GM23248 (cell line): Measurements from ENCODE around the gene RRAGA. TPM values are rescaled to one million over a fixed set of nuclear protein-coding genes. Genes with fewer than 3 reads are reported as not detected.
"Not testable (repeated sequence)": the region's sequence is repeated elsewhere in the genome, so short reads cannot be mapped to it uniquely, and the experiment has no call there.

ENCODE experiments used
- DNase-seq: peaks from one replicate; pipeline ENCODE4 v3.0.0-alpha.2; 2015
- H2AFZ ChIP-seq: fragments of 200-600 bp; sonication (generic); 2 replicates; pipeline ENCODE4 v1.6.1; 2016; ENCODE audit warnings: antibody characterized with exemption
- H3F3A ChIP-seq: fragments of 200-600 bp; sonication (generic); 2 replicates; pipeline ENCODE4 v1.6.1; 2016; ENCODE audit warnings: mild to moderate bottlenecking, antibody characterized with exemption, mixed run types; ENCODE audit not compliant: insufficient read depth
- H3K27ac ChIP-seq: fragments of 200-600 bp; sonication (generic); 2 replicates; pipeline ENCODE4 v1.5.1; 2016; ENCODE audit warnings: mild to moderate bottlenecking
- H3K27me3 ChIP-seq: fragments of 200-600 bp; sonication (generic); replicated peaks from 2 replicates; pipeline ENCODE4 v1.6.1; 2016; ENCODE audit warnings: mild to moderate bottlenecking; ENCODE audit not compliant: insufficient read depth
- H3K36me3 ChIP-seq: fragments of 200-600 bp; sonication (generic); 2 replicates; pipeline ENCODE4 v1.6.1; 2016; ENCODE audit warnings: low read depth, mild to moderate bottlenecking
- H3K4me1 ChIP-seq: fragments of 200-600 bp; sonication (generic); 2 replicates; pipeline ENCODE4 v1.6.1; 2016; ENCODE audit warnings: mild to moderate bottlenecking; ENCODE audit not compliant: insufficient read depth
- H3K4me2 ChIP-seq: fragments of 200-600 bp; sonication (generic); one replicate; pipeline ENCODE4 v1.6.1; 2016; ENCODE audit warnings: mild to moderate bottlenecking; ENCODE audit not compliant: unreplicated experiment
- H3K4me3 ChIP-seq: fragments of 200-600 bp; sonication (generic); 2 replicates; pipeline ENCODE4 v1.5.1; 2016; ENCODE audit warnings: mild to moderate bottlenecking
- H3K79me2 ChIP-seq: fragments of 200-600 bp; sonication (generic); 2 replicates; pipeline ENCODE4 v1.6.1; 2016; ENCODE audit warnings: mild to moderate bottlenecking; ENCODE audit not compliant: insufficient read depth
- H3K9ac ChIP-seq: fragments of 200-600 bp; sonication (generic); 2 replicates; pipeline ENCODE4 v1.6.1; 2016; ENCODE audit warnings: mild to moderate bottlenecking
- H3K9me2 ChIP-seq: fragments of 200-600 bp; sonication (generic); 2 replicates; pipeline ENCODE4 v1.6.1; 2016; ENCODE audit warnings: mixed run types, mild to moderate bottlenecking, moderate library complexity; ENCODE audit not compliant: insufficient read depth
- H3K9me3 ChIP-seq: fragments of 200-600 bp; sonication (generic); one replicate; pipeline ENCODE4 v1.6.1; 2017; ENCODE audit warnings: low read depth
- H4K20me1 ChIP-seq: fragments of 200-600 bp; sonication (generic); 2 replicates; pipeline ENCODE4 v1.6.0; 2016; ENCODE audit not compliant: insufficient read depth
- EZH2 ChIP-seq: fragments of 200-600 bp; sonication (generic); IDR thresholded peaks from 2 replicates; pipeline ENCODE4 v1.6.1; 2018; ENCODE audit warnings: antibody characterized with exemption, mild to moderate bottlenecking; ENCODE audit not compliant: insufficient read depth, poor library complexity, severe bottlenecking
- EZH2phosphoT487 ChIP-seq: fragments of 200-600 bp; sonication (generic); IDR thresholded peaks from 2 replicates; pipeline ENCODE4 v1.6.1; 2018; ENCODE audit warnings: antibody characterized with exemption, moderate library complexity, mild to moderate bottlenecking, low read depth; ENCODE audit not compliant: insufficient read depth
- WGBS, 2 experiments: methylation state at CpG; one replicate each; pipeline ENCODE4 v1.1.6; 2015 to 2017; ENCODE audit warnings: low lambda C conversion rate in 2 of 2, low coverage in 1 of 2; ENCODE audit errors: missing lambda C conversion rate in 2 of 2; 5-methylcytosine and 5-hydroxymethylcytosine counted together
- in situ Hi-C: fragments of 300-500 bp; cut with MboI; formaldehyde crosslinking; loops from 2 replicates; pipeline ENCODE4 v1.15.0; 2020
- polyA plus RNA-seq: library from polyadenylated mRNA; unstranded; fragments of >200 nt; fragmentation: Nextera tagmentation; extraction: Ambion mirVana; gene quantifications from 2 replicates; pipeline ENCODE4 v1.2.1, GENCODE V29; 2016
- small RNA-seq: library from RNA; depleted of rRNA; stranded (forward); fragments of <200 nt; gene quantifications from one replicate; pipeline ENCODE3, GENCODE V24; 2014; ENCODE audit warnings: low read depth, low replicate concordance
- total RNA-seq: library from RNA; depleted of rRNA; stranded (reverse); fragments of >200 nt; shearing (Covaris generic); gene quantifications from 2 replicates; pipeline ENCODE4 v1.2.3, GENCODE V29; 2014; rRNA removed

The RRAGA gene
- total and polyA plus RNA-seq, 2 experiments from 2014 or later, result 53.3 to 217 TPM

DNA sequence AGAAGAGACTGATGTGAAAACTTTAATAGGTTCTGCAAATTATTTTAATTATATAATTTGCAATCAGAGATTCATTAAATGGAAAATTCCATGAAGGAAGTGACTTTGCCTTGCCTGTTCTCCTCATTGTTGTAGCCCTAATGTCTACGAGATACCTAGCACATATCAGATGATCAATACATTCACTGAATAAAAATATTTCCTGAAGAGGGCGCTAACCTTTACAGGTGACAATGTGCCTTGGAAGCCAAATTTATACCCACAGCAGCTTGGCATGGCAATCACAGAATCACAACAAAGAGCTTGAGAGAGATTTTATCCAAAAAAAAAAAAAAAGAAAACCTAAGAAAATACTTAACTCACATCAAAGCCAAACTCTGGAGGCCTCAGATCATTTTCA lies 36.1 kb downstream of the RRAGA start:
- Histone ChIP-seq H4K20me1 (no peaks in the 10 kb centered on the region), H3K4me3 (no peak overlapping the region), H3K36me3 (peaks cover 33% of the 10 kb centered on the region; the same call in 1 of the 2 replicates), H3K4me2 (no peak overlapping the region), H3K27ac (no peak overlapping the region), H2AFZ (no peak overlapping the region), H3K9me3 (no peaks in the 10 kb centered on the region), H3K27me3 (no peaks in the 10 kb centered on the region), H3K9ac (no peak overlapping the region), H3K9me2 (no peaks in the 10 kb centered on the region), H3K4me1 (no peaks in the 10 kb centered on the region), H3F3A (no peaks in the 10 kb centered on the region), H3K79me2 (peaks cover 9% of the 10 kb centered on the region; the same call in 1 of the 2 replicates)
- DNase-seq, result peak; percentile 33
- TF ChIP-seq EZH2phosphoT487, result no peak
- in situ Hi-C loops, result loop anchor here (25.0 kb wide), 1 partner anchor 352 kb away; no protein-coding TSS in a partner anchor
- 70 to 73% methylated on average over 2 of the region's 2 CpGs for WGBS, 2 experiments

GRCh38 chr9:19087106-19088000 lies 38.1 kb downstream of the RRAGA start:
- in situ Hi-C loops, result loop anchor here (25.0 kb wide), 1 partner anchor 350 kb away; no protein-coding TSS in a partner anchor
- H3K4me1 ChIP-seq, result no peaks in the 10 kb centered on the region
- no peak for TF ChIP-seq EZH2
- TF ChIP-seq EZH2phosphoT487, result no peak
- H3K4me3 ChIP-seq, result no peak overlapping the region
- no peaks in the 10 kb centered on the region for H3K9me2 ChIP-seq
- WGBS, 2 experiments, result 82 to 85% methylated on average over 6 of the region's 6 CpGs
- H3K36me3 ChIP-seq, result peaks cover 38% of the 10 kb centered on the region
- no peaks in the 10 kb centered on the region for H3K27me3 ChIP-seq
- peak; percentile 51 for DNase-seq
- no peaks in the 10 kb centered on the region for H3K9me3 ChIP-seq
- H2AFZ ChIP-seq, result no peak overlapping the region
- no peak overlapping the region for H3K4me2 ChIP-seq
- no peak overlapping the region for H3K27ac ChIP-seq
- H3K9ac ChIP-seq, result no peak overlapping the region
- H3F3A ChIP-seq, result no peaks in the 10 kb centered on the region
- peaks cover 9% of the 10 kb centered on the region; the same call in 1 of the 2 replicates for H3K79me2 ChIP-seq
- H4K20me1 ChIP-seq, result no peaks in the 10 kb centered on the region

DNA sequence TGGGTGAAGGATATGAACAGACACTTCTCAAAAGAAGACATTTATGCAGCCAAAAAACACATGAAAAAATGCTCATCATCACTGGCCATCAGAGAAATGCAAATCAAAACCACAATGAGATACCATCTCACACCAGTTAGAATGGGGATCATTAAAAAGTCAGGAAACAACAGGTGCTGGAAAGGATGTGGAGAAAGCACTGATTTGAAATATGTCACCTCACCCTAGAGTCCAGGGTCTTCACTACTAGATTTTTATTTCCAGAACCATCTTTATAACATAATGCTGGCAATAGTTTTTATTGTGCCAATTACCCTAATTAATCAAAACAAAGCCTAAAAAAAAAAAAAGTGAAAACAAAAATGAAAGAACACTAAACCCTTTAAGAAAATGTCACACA lies 48.2 kb downstream of the RRAGA start:
- peaks cover 82% of the 10 kb centered on the region for H3K79me2 ChIP-seq
- H3K4me2 ChIP-seq, H3K27ac ChIP-seq, H3F3A ChIP-seq, H4K20me1 ChIP-seq, H3K9ac ChIP-seq, H3K4me3 ChIP-seq, H3K27me3 ChIP-seq, DNase-seq, H2AFZ ChIP-seq, H3K9me2 ChIP-seq, H3K9me3 ChIP-seq: not testable (repeated sequence)
- in situ Hi-C loops, result loop anchor here (10.0 to 25.0 kb wide), 2 partner anchors 77 to 340 kb away; no protein-coding TSS in a partner anchor
- H3K4me1 ChIP-seq, result peaks cover 11% of the 10 kb centered on the region
- H3K36me3 ChIP-seq, result peaks cover 20% of the 10 kb centered on the region

Small RNA genes within 50 kb of the gene (small RNA-seq; reads per million reads assigned to genes)
- not detected for gene RF00019
- not detected for gene RNU6-264P
- 0.87 reads per million, percentile 35 among the genes with 10 or more reads in this experiment for gene SCARNA8

Other genes with a start within 250 kb of the RRAGA start
- not detected in 2 replicates for gene SAXO1, start 16.2 kb upstream of the RRAGA start, total RNA-seq
- 0.65 and 0.83 TPM in 2 replicates for gene SAXO1, start 16.2 kb upstream of the RRAGA start, polyA plus RNA-seq
- 9.4 and 12.5 TPM in 2 replicates for gene HAUS6, start 53.5 kb downstream of the RRAGA start, total RNA-seq
- gene HAUS6, start 53.5 kb downstream of the RRAGA start, polyA plus RNA-seq, result 7.0 and 7.7 TPM in 2 replicates
- gene PLIN2, start 78.1 kb downstream of the RRAGA start, total RNA-seq, result 114 and 120 TPM in 2 replicates
- 136 and 141 TPM in 2 replicates for gene PLIN2, start 78.1 kb downstream of the RRAGA start, polyA plus RNA-seq
- 28.9 and 39.8 TPM in 2 replicates for gene DENND4C, start 181.3 kb downstream of the RRAGA start, total RNA-seq
- gene DENND4C, start 181.3 kb downstream of the RRAGA start, polyA plus RNA-seq, result 11.8 and 11.9 TPM in 2 replicates